ENCODE data around the gene ARMCX1. TPM values are rescaled to one million over a fixed set of nuclear protein-coding genes. Genes with fewer than 3 reads are reported as not detected.

ARMCX1 gene
- total and polyA plus RNA-seq, 4 donors, result 10.1 to 50.9 (median 17.5) TPM

GRCh38 chrX:101530944-101531343 is 19.4 kb upstream of the ARMCX1 start:
- H3K9ac ChIP-seq (ENCODE audit: insufficient read depth in 1 of 2, low read length in 2 of 2), result no peak overlapping the region
- no peaks in the 10 kb centered on the region for H3K4me1 ChIP-seq (ENCODE audit: control insufficient read depth in 5 of 5, insufficient read depth in 5 of 5, low read length in 5 of 5)
- WGBS, 2 donors, result 37 to 73% methylated on average over 2 of the region's 2 CpGs
- H3K9me3 ChIP-seq (ENCODE audit: control insufficient read depth in 4 of 4, insufficient read depth in 3 of 4, low read length in 3 of 4), result no peaks in the 10 kb centered on the region
- no peak overlapping the region for H3K27ac ChIP-seq (ENCODE audit: low read depth in 1 of 2, low read length in 1 of 2)
- no peak for ATAC-seq (ENCODE audit: insufficient read depth, low FRiP score)
- no peak overlapping the region for H3K4me3 ChIP-seq
- DNase-seq, result no peak
- TF ChIP-seq CTCF (IDR thresholded peaks at IDR 0.05; ENCODE audit: control extremely low read depth, extremely low read depth), result no peak
- no peaks in the 10 kb centered on the region for H3K36me3 ChIP-seq (ENCODE audit: control insufficient read depth in 4 of 4, insufficient read depth in 4 of 4, low read length in 4 of 4)
- no peaks in the 10 kb centered on the region for H3K27me3 ChIP-seq (ENCODE audit: control insufficient read depth in 3 of 3, insufficient read depth in 3 of 3, low read length in 2 of 3)

- TF ChIP-seq CTCF (IDR thresholded peaks at IDR 0.05; ENCODE audit: control extremely low read depth, extremely low read depth), result no peak
- no peak for ATAC-seq (ENCODE audit: insufficient read depth, low FRiP score)
- DNase-seq, result no peak
- Histone ChIP-seq H3K9ac (ENCODE audit: insufficient read depth in 1 of 2, low read length in 2 of 2) (no peak overlapping the region), H3K4me1 (ENCODE audit: control insufficient read depth in 5 of 5, insufficient read depth in 5 of 5, low read length in 5 of 5) (no peaks in the 10 kb centered on the region), H3K4me3 (no peak overlapping the region), H3K9me3 (ENCODE audit: control insufficient read depth in 4 of 4, insufficient read depth in 3 of 4, low read length in 3 of 4) (peaks cover 0 to 3% (median 0%) of the 10 kb centered on the region in 4 donors), H3K27me3 (ENCODE audit: control insufficient read depth in 3 of 3, insufficient read depth in 3 of 3, low read length in 2 of 3) (no peaks in the 10 kb centered on the region), H3K27ac (ENCODE audit: low read depth in 1 of 2, low read length in 1 of 2) (no peak overlapping the region), H3K36me3 (ENCODE audit: control insufficient read depth in 4 of 4, insufficient read depth in 4 of 4, low read length in 4 of 4) (no peaks in the 10 kb centered on the region)
- WGBS, 2 donors, result 90 to 98% methylated on average over 12 to 25 of the region's 25 CpGs
Measured at GRCh38 chrX:101539116-101539515, 11.2 kb upstream of the ARMCX1 start.

GRCh38 chrX:101550751-101551379 is 518 bp downstream of the ARMCX1 start:
- TF ChIP-seq CTCF (IDR thresholded peaks at IDR 0.05; ENCODE audit: control extremely low read depth, extremely low read depth), result no peak
- Histone ChIP-seq H3K9ac (ENCODE audit: insufficient read depth in 1 of 2, low read length in 2 of 2) (peak overlapping the region; percentile 91 to 95), H3K9me3 (ENCODE audit: control insufficient read depth in 4 of 4, insufficient read depth in 3 of 4, low read length in 3 of 4) (no peaks in the 10 kb centered on the region), H3K4me1 (ENCODE audit: control insufficient read depth in 5 of 5, insufficient read depth in 5 of 5, low read length in 5 of 5) (peaks cover 0 to 6% (median 0%) of the 10 kb centered on the region in 5 donors), H3K4me3 (peak overlapping the region; percentile 56), H3K27ac (ENCODE audit: low read depth in 1 of 2, low read length in 1 of 2) (peak overlapping the region; percentile 61 to 70), H3K36me3 (ENCODE audit: control insufficient read depth in 4 of 4, insufficient read depth in 4 of 4, low read length in 4 of 4) (peaks cover 0 to 9% (median 4%) of the 10 kb centered on the region in 4 donors), H3K27me3 (ENCODE audit: control insufficient read depth in 3 of 3, insufficient read depth in 3 of 3, low read length in 2 of 3) (peaks cover 0 to 3% (median 0%) of the 10 kb centered on the region in 3 donors)
- DNase-seq (peak; percentile 78 to 85 (median 83)), ATAC-seq (ENCODE audit: insufficient read depth, low FRiP score) (peak; percentile 76)
- WGBS, 2 donors, result 1 to 27% methylated on average over 26 of the region's 26 CpGs

Data from lung (tissue), 12 donors.